Natural killer cell (primary cell): Measurements from ENCODE around the gene GBP5. TPM values are rescaled to one million over a fixed set of nuclear protein-coding genes. Genes with fewer than 3 reads are reported as not detected.
"Not testable (repeated sequence)": the region's sequence is repeated elsewhere in the genome, so short reads cannot be mapped to it uniquely, and the experiment has no call there.

ENCODE experiments used
- ATAC-seq, 3 donors: fragments of 150-1000 bp in 2 of 3; fragments of 200-7000 bp in 1 of 3; cut with Tn5 transposase; 1 replicate in 1 of 3; 2 replicates in 2 of 3; pipeline ENCODE4 v1.10.0; 2021; ENCODE audit warnings: mild to moderate bottlenecking in 2 of 3, moderate library complexity in 2 of 3
- DNase-seq, 2 donors: peaks; one replicate each; pipeline versions ENCODE4 v3.0.0 to v3.0.0-alpha.2; 2013 to 2021; ENCODE audit warnings: mixed read lengths in 1 of 2
- H3K27ac ChIP-seq: one replicate; pipeline ENCODE4 v1.5.1; 2013; ENCODE audit warnings: mild to moderate bottlenecking, low read length
- H3K27me3 ChIP-seq: one replicate; pipeline ENCODE4 v1.6.1; 2013; ENCODE audit warnings: low read length; ENCODE audit not compliant: control insufficient read depth, insufficient read depth
- H3K36me3 ChIP-seq: one replicate; pipeline ENCODE4 v1.6.1; 2013; ENCODE audit warnings: low read length; ENCODE audit not compliant: control insufficient read depth, insufficient read depth
- H3K4me1 ChIP-seq: one replicate; pipeline ENCODE4 v1.6.1; 2013; ENCODE audit warnings: low read length; ENCODE audit not compliant: control insufficient read depth, insufficient read depth
- H3K4me3 ChIP-seq: one replicate; pipeline ENCODE4 v1.5.1; 2013; ENCODE audit warnings: low read length
- H3K9me3 ChIP-seq: one replicate; pipeline ENCODE4 v1.6.1; 2013; ENCODE audit warnings: low read length; ENCODE audit not compliant: control insufficient read depth, insufficient read depth
- H3K27ac Mint-ChIP-seq, 2 donors: one replicate each; pipeline ENCODE4 v1.8.0; 2022; ENCODE audit warnings: mild to moderate bottlenecking in 2 of 2, mixed read lengths in 2 of 2, moderate library complexity in 1 of 2
- H3K27me3 Mint-ChIP-seq, 2 donors: one replicate each; pipeline ENCODE4 v1.8.0; 2022; ENCODE audit warnings: low read depth in 2 of 2, mixed read lengths in 2 of 2
- H3K36me3 Mint-ChIP-seq: one replicate; pipeline ENCODE4 v1.8.0; 2022; ENCODE audit warnings: mixed read lengths
- H3K4me1 Mint-ChIP-seq, 2 donors: one replicate each; pipeline ENCODE4 v1.8.0; 2022; ENCODE audit warnings: mixed read lengths in 2 of 2
- H3K4me3 Mint-ChIP-seq: one replicate; pipeline ENCODE4 v1.8.0; 2022; ENCODE audit warnings: mild to moderate bottlenecking, moderate library complexity, mixed read lengths
- H3K9me3 Mint-ChIP-seq, 2 donors: one replicate each; pipeline ENCODE4 v1.8.0; 2022; ENCODE audit warnings: mixed read lengths in 2 of 2
- WGBS: methylation state at CpG from one replicate; pipeline ENCODE4 v1.1.7; 2013; ENCODE audit warnings: missing lambda C conversion rate; ENCODE audit not compliant: insufficient coverage; 5-methylcytosine and 5-hydroxymethylcytosine counted together
- intact Hi-C: fragments of 100-400 bp; cut with micrococcal nuclease; formaldehyde crosslinking; loops from one replicate; pipeline ENCODE4 v1.14.2; 2022
- total RNA-seq, 4 donors: library from RNA; stranded (reverse); fragments of 120-200 nt in 1 of 4; gene quantifications; one replicate each; pipeline versions ENCODE4 v1.2.3 to v1.2.4, GENCODE V29; 2013 to 2022
- TF ChIP-seq, protein P1 (sequence below): fragments of 200-600 bp; IDR thresholded peaks from one replicate; pipeline ENCODE4 v1.8.0; 2022; ENCODE audit warnings: antibody characterized with exemption

The GBP5 gene
- total RNA-seq, 3 donors from 2014 or later (not counting 1 experiment from before 2014, with no cell fraction given): 191 to 249 (median 219) TPM

DNA sequence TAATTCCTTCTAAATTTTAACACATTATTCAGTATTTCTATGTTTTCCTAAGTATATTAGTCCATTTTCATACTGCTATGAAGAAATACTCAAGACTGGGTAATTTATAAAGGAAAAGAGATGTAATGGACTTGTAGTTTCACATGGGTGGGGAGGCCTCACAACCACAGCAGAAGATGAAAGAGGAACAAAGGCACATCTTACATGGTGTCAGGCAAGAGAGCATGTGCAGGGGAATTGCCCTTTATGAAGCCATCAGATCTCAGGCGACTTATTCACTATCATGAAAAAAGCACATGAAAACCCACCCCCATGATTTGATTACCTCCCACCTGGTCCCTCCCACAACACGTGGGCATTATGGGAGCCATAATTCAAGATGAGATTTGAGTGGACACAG lies 15.6 kb downstream of the GBP5 start:
- peaks cover 29% of the 10 kb centered on the region for H3K4me1 ChIP-seq
- H3K36me3 ChIP-seq: peaks cover 33% of the 10 kb centered on the region
- WGBS: 60% methylated on average over 1 of the region's 2 CpGs
- DNase-seq (peak in 1 of 2 donors; percentile 30), ATAC-seq (peak in 1 of 3 donors; percentile 20)
- Mint-ChIP-seq H3K27me3 (no peaks in the 10 kb centered on the region), H3K4me3 (peak overlapping the region; percentile 41), H3K4me1 (peaks cover 56 to 76% of the 10 kb centered on the region in 2 donors), H3K27ac (peak overlapping the region; percentile 86 to 90), H3K9me3 (peaks cover 0 to 2% of the 10 kb centered on the region in 2 donors), H3K36me3 (peaks cover 36% of the 10 kb centered on the region)
- intact Hi-C loops: no loop called here
- H3K27ac ChIP-seq: peak overlapping the region; percentile 22
- TF ChIP-seq, protein P1, sequence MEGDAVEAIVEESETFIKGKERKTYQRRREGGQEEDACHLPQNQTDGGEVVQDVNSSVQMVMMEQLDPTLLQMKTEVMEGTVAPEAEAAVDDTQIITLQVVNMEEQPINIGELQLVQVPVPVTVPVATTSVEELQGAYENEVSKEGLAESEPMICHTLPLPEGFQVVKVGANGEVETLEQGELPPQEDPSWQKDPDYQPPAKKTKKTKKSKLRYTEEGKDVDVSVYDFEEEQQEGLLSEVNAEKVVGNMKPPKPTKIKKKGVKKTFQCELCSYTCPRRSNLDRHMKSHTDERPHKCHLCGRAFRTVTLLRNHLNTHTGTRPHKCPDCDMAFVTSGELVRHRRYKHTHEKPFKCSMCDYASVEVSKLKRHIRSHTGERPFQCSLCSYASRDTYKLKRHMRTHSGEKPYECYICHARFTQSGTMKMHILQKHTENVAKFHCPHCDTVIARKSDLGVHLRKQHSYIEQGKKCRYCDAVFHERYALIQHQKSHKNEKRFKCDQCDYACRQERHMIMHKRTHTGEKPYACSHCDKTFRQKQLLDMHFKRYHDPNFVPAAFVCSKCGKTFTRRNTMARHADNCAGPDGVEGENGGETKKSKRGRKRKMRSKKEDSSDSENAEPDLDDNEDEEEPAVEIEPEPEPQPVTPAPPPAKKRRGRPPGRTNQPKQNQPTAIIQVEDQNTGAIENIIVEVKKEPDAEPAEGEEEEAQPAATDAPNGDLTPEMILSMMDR: no peak
- no peaks in the 10 kb centered on the region for H3K9me3 ChIP-seq
- no peak overlapping the region for H3K4me3 ChIP-seq
- H3K27me3 ChIP-seq: no peaks in the 10 kb centered on the region

- H3K36me3 Mint-ChIP-seq: peaks cover 31% of the 10 kb centered on the region
Measured at GRCh38 chr1:89255581-89255980, 17.1 kb downstream of the GBP5 start.

DNA sequence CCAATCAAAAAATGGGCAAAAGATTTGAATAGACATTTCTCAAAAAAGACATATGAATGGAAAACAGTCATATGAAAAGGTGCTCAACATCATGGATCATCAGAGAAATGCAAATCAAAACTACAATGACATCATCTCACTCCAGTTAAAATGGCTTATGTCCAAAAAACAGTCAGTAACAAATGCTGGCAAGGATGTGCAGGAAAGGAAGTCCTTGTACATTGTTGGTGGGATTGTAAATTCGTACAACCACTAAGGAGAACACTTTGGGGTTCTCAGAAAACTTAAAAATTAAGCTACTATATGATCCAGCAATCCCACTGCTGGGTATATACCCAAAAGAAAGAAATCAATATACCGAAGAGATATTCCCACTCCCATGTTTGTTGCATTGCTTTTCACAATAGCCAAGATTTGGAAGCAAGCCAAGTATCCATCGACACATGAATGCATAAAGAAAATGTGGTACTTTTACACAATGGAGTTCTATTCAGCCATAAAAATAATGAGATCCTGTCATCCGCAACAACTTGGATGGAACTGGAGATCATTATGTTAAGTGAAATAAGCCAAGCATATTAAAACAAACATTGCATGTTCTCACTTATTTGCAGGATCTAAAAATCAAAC lies 17.9 kb downstream of the GBP5 start:
- Mint-ChIP-seq H3K4me1 (peaks cover 54 to 74% of the 10 kb centered on the region in 2 donors), H3K36me3 (peaks cover 31% of the 10 kb centered on the region), H3K9me3 (peaks cover 0 to 2% of the 10 kb centered on the region in 2 donors), H3K27ac (peak overlapping the region; percentile 86 to 90), H3K4me3 (no peak overlapping the region), H3K27me3 (no peaks in the 10 kb centered on the region)
- no peak overlapping the region for H3K27ac ChIP-seq
- no peak overlapping the region for H3K4me3 ChIP-seq
- no peaks in the 10 kb centered on the region for H3K27me3 ChIP-seq
- WGBS: 91% methylated on average over 3 of the region's 4 CpGs
- intact Hi-C loops: no loop called here
- H3K4me1 ChIP-seq: peaks cover 15% of the 10 kb centered on the region
- ATAC-seq: no peak
- H3K36me3 ChIP-seq: peaks cover 12% of the 10 kb centered on the region
- no peaks in the 10 kb centered on the region for H3K9me3 ChIP-seq
- DNase-seq: no peak
- TF ChIP-seq, protein P1: no peak

More at GRCh38 chr1:89255581-89255980, 17.1 kb downstream of the GBP5 start:
- H3K9me3 Mint-ChIP-seq, H3K27ac ChIP-seq, ATAC-seq, H3K27me3 Mint-ChIP-seq, DNase-seq, H3K4me3 ChIP-seq, H3K4me3 Mint-ChIP-seq, intact Hi-C loops, H3K9me3 ChIP-seq, H3K27me3 ChIP-seq: not testable (repeated sequence)
- Mint-ChIP-seq H3K4me1 (peaks cover 54 to 74% of the 10 kb centered on the region in 2 donors), H3K27ac (peak overlapping the region; percentile 86 to 90)
- peaks cover 23% of the 10 kb centered on the region for H3K4me1 ChIP-seq
- 96% methylated on average over 7 of the region's 8 CpGs for WGBS
- H3K36me3 ChIP-seq: peaks cover 18% of the 10 kb centered on the region

GRCh38 chr1:89243046-89243445 lies 29.6 kb downstream of the GBP5 start:
- Mint-ChIP-seq H3K27me3 (no peaks in the 10 kb centered on the region), H3K9me3 (peaks cover 11 to 12% of the 10 kb centered on the region in 2 donors), H3K36me3 (peaks cover 20% of the 10 kb centered on the region), H3K4me1 (peaks cover 29 to 30% of the 10 kb centered on the region in 2 donors), H3K27ac (no peak overlapping the region), H3K4me3 (no peak overlapping the region)
- Histone ChIP-seq H3K4me3 (no peak overlapping the region), H3K36me3 (no peaks in the 10 kb centered on the region), H3K9me3 (no peaks in the 10 kb centered on the region), H3K4me1 (no peaks in the 10 kb centered on the region), H3K27me3 (no peaks in the 10 kb centered on the region), H3K27ac (no peak overlapping the region)
- no peak for ATAC-seq
- WGBS: 100% methylated on average over 1 of the region's 3 CpGs
- TF ChIP-seq, protein P1: no peak
- intact Hi-C loops: no loop called here
- DNase-seq: no peak

Other genes starting within 250 kb of the GBP5 start
- gene GBP3, start 250.0 kb downstream of the GBP5 start, total RNA-seq: 10 to 100 TPM; 36.1 to 52.5 (median 49.0) TPM
- 10 to 100 TPM; 32.0 to 41.2 (median 34.8) TPM for gene GBP1, start 207.7 kb downstream of the GBP5 start, total RNA-seq
- 100 to 1,000 TPM; 117 to 153 (median 144) TPM for gene GBP2, start 146.7 kb downstream of the GBP5 start, total RNA-seq
- gene GBP7, start 96.9 kb downstream of the GBP5 start, total RNA-seq: under 1 TPM in 1 of 3 donors, not detected in 2; 0.75 TPM
- gene GBP4, start 73.9 kb downstream of the GBP5 start, total RNA-seq: 10 to 100 TPM; 39.1 to 62.1 (median 45.6) TPM
- gene GBP6, start 91.2 kb upstream of the GBP5 start, total RNA-seq: under 1 TPM; 0.23 to 0.40 (median 0.39) TPM